HG03135 (cell line): ENCODE results near the gene TIMM8A.
A peak's percentile ranks its signal among the peaks of the same experiment; 100 is the strongest.
"Not testable (repeated sequence)": the region's sequence is repeated elsewhere in the genome, so short reads cannot be mapped to it uniquely, and the experiment has no call there.

Source experiments
- ATAC-seq: cut with Tn5 transposase; IDR thresholded peaks from one replicate; pipeline ENCODE4 v1.9.1; 2021; ENCODE audit warnings: mild to moderate bottlenecking, moderate library complexity; ENCODE audit not compliant: unreplicated experiment

The TIMM8A gene

GRCh38 chrX:101360390-101360789 is 11.8 kb upstream of the TIMM8A start:
- no peak for ATAC-seq

- ATAC-seq = no peak
Measured at GRCh38 chrX:101359966-101360365, 11.4 kb upstream of the TIMM8A start.

GRCh38 chrX:101357166-101357795 is 8.7 kb upstream of the TIMM8A start:
- no peak for ATAC-seq

GRCh38 chrX:101349193-101349562 is 636 bp upstream of the TIMM8A start:
- ATAC-seq = no peak

GRCh38 chrX:101347859-101348451 is 587 bp downstream of the TIMM8A start:
- ATAC-seq = peak; percentile 14

- no peak for ATAC-seq
Measured at GRCh38 chrX:101337776-101338271, 10.7 kb downstream of the TIMM8A start.

- ATAC-seq = not testable (repeated sequence)
Measured at GRCh38 chrX:101334310-101334709, 14.2 kb downstream of the TIMM8A start.

- ATAC-seq = not testable (repeated sequence)
Measured at GRCh38 chrX:101326600-101326999, 21.9 kb downstream of the TIMM8A start.

GRCh38 chrX:101303790-101304189 is 44.8 kb downstream of the TIMM8A start:
- no peak for ATAC-seq
